Left lung (tissue), 10 donors: Measurements from ENCODE around the gene SLC2A11. TPM values are rescaled to one million over a fixed set of nuclear protein-coding genes. Genes with fewer than 3 reads are reported as not detected.
"Not testable (repeated sequence)": the region's sequence is repeated elsewhere in the genome, so short reads cannot be mapped to it uniquely, and the experiment has no call there.

Experiments
- ATAC-seq: fragments of 200-7000 bp; cut with Tn5 transposase; one replicate; pipeline ENCODE4 v1.9.1; 2020; ENCODE audit warnings: moderate library complexity
- DNase-seq, 4 donors: peaks; one replicate each; pipeline ENCODE4 v3.0.0-alpha.2; 2013 to 2020
- H3K27ac ChIP-seq, 2 donors: fragments of 200-600 bp; sonication (generic) in 1 of 2; one replicate each; pipeline versions ENCODE4 v1.5.0 to v1.8.0; 2020 to 2021
- H3K27me3 ChIP-seq, 2 donors: fragments of 200-600 bp; sonication (generic) in 1 of 2; one replicate each; pipeline versions ENCODE4 v1.5.0 to v1.8.0; 2020 to 2021
- H3K36me3 ChIP-seq, 2 donors: fragments of 200-600 bp; sonication (generic) in 1 of 2; one replicate each; pipeline versions ENCODE4 v1.5.0 to v1.8.0; 2020 to 2021
- H3K4me1 ChIP-seq, 2 donors: fragments of 200-600 bp; one replicate each; pipeline ENCODE4 v1.8.0; 2021
- H3K4me3 ChIP-seq, 2 donors: fragments of 200-600 bp; sonication (generic) in 1 of 2; one replicate each; pipeline versions ENCODE4 v1.5.0 to v1.8.0; 2020 to 2021; ENCODE audit warnings: mild to moderate bottlenecking in 1 of 2
- H3K9me3 ChIP-seq, 2 donors: fragments of 200-600 bp; sonication (generic) in 1 of 2; one replicate each; pipeline versions ENCODE4 v1.5.0 to v1.8.0; 2020 to 2021
- intact Hi-C, 2 donors: fragments of 100-400 bp; cut with DNase I; formaldehyde crosslinking; loops; one replicate each; pipeline versions ENCODE4 v1.11.2 to v1.14.2; 2022
- polyA plus RNA-seq, 6 donors: library from polyadenylated mRNA; unstranded; fragments of 120-200 nt; gene quantifications; one replicate each; pipeline ENCODE4 v1.2.1, GENCODE V29; 2013; ENCODE audit not compliant: insufficient read length in 6 of 6
- total RNA-seq, 2 donors: library from RNA; stranded (reverse); fragmentation: NEBNext Ultra II Directional; extraction: Animal tissue kit (Norgen Biotek cat#: 25700); gene quantifications; one replicate each; pipeline ENCODE4 v1.2.1, GENCODE V29; 2021
- TF ChIP-seq, protein P1 (sequence below), 2 donors: fragments of 200-600 bp; sonication (generic) in 1 of 2; IDR thresholded peaks; one replicate each; pipeline versions ENCODE4 v1.5.0 to v1.8.0; 2021; ENCODE audit warnings: antibody characterized with exemption in 2 of 2
- donor health status: DM: no; HTN: yes; CAD: no.
- donor health status: DM: no; HTN: no; CAD: no.

SLC2A11 gene
- total and polyA plus RNA-seq, 8 donors = 9.9 to 26.7 (median 18.9) TPM

DNA sequence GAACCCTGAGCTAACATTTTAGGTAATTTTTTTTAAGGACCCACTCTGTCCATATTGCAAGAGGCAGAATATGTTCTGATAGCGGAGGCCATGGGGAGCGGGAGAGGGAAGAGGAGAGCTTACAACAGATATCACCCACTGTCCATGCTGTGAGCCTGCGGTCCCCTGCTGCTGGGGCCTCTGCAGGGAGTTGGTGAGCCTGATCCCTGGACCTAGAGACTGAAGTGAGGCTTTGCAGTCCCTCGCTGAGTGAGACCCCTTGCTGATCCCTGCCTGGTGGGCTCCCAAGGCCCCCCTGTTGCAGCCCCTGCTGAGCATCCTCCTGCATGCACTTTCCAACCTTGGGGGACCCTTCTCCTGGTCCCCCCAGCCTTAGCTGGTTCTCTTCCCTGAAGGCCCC lies 49.0 kb downstream of the SLC2A11 start:
- no peak for DNase-seq
- Histone ChIP-seq H3K36me3 (no peaks in the 10 kb centered on the region), H3K4me3 (no peak overlapping the region), H3K27me3 (no peaks in the 10 kb centered on the region), H3K9me3 (no peaks in the 10 kb centered on the region), H3K27ac (no peak overlapping the region), H3K4me1 (no peaks in the 10 kb centered on the region)
- no peak for ATAC-seq
- intact Hi-C loops = no loop called here
- TF ChIP-seq, protein P1, sequence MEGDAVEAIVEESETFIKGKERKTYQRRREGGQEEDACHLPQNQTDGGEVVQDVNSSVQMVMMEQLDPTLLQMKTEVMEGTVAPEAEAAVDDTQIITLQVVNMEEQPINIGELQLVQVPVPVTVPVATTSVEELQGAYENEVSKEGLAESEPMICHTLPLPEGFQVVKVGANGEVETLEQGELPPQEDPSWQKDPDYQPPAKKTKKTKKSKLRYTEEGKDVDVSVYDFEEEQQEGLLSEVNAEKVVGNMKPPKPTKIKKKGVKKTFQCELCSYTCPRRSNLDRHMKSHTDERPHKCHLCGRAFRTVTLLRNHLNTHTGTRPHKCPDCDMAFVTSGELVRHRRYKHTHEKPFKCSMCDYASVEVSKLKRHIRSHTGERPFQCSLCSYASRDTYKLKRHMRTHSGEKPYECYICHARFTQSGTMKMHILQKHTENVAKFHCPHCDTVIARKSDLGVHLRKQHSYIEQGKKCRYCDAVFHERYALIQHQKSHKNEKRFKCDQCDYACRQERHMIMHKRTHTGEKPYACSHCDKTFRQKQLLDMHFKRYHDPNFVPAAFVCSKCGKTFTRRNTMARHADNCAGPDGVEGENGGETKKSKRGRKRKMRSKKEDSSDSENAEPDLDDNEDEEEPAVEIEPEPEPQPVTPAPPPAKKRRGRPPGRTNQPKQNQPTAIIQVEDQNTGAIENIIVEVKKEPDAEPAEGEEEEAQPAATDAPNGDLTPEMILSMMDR (IDR thresholded peaks at IDR 0.05) = no peak

DNA sequence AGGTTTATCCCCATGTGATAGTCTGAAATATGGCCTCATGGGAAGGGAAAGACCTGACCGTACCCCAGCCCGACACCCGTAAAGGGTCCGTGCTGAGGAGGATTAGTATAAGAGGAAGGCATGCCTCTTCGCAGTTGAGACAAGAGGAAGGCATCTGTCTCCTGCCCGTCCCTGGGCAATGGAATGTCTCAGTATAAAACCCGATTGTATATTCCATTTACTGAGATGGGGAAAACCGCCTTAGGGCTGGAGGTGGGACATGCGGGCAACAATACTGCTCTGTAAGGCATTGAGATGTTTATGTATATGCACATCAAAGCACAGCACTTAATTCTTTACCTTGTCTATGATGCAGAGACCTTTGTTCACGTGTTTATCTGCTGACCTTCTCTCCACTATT lies 49.7 kb downstream of the SLC2A11 start:
- H3K27me3 ChIP-seq, ATAC-seq, H3K36me3 ChIP-seq, H3K27ac ChIP-seq, H3K9me3 ChIP-seq, intact Hi-C loops, DNase-seq, H3K4me1 ChIP-seq, H3K4me3 ChIP-seq: not testable (repeated sequence)

DNA sequence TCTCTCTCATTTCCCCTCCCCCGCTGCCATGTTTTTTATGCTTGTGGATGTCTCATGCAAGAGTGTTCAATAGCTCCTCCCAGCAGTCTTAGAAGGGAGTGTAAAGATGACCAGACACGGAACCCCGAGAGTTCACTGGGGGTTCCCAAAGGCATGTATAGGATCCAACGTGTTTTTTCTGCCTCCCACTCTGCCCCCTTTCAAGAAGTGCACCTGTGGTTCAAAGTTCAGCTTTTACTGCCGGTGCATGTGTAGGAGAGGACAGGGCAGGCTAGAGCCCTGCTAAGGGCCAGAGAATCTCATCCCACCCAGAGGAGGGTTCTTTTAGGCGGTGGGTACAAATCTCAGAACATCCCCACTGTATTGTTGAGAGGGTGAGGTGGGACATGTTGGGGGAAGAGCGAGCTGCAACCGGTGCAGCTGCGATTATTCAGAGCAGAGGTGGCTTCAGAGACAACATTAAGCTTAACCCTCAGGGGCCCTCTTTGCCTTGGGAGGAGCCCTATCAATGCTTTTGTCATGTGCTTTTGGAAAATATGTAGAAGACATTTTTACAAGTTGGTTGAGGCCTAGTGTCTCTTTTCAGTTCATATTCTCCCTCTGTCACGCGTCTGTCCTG lies 51.0 kb downstream of the SLC2A11 start:
- Histone ChIP-seq H3K36me3 (no peaks in the 10 kb centered on the region), H3K4me1 (peaks cover 5 to 9% of the 10 kb centered on the region in 2 donors), H3K9me3 (no peaks in the 10 kb centered on the region), H3K27me3 (no peaks in the 10 kb centered on the region), H3K4me3 (no peak overlapping the region), H3K27ac (no peak overlapping the region)
- intact Hi-C loops = no loop called here
- DNase-seq (no peak), ATAC-seq (no peak)
- TF ChIP-seq, protein P1 (IDR thresholded peaks at IDR 0.05) = no peak

DNA sequence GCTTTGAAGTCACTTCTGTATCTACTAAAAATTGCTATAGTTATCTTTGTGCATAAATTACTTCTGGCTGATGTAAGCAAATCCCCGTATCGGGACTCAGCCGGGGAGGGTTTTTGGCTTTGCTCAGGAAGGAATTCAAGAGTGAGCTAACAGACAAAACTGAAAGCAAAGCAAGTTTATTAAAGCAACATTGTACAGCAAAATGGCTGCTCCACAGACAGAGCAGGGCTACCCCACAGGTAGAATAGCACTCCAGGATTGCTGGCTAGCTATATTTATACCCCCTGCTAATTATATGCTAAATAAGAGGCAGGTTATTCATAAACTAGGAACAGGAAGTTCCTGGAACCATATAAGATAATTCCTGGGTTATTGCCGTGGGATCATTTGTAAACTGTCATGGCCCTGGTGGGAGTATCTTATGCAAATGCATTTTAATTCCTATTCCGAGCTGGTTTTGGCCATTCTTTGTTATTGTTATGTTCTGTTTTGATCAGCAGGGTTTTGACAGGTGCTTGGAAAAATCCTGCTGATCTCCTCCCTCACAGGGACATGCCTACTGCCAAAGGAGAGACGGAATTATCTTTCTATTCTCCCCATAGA lies 51.7 kb downstream of the SLC2A11 start:
- TF ChIP-seq, protein P1 (IDR thresholded peaks at IDR 0.05) = no peak
- Histone ChIP-seq H3K4me3 (no peak overlapping the region), H3K36me3 (no peaks in the 10 kb centered on the region), H3K9me3 (no peaks in the 10 kb centered on the region), H3K27me3 (no peaks in the 10 kb centered on the region), H3K27ac (no peak overlapping the region), H3K4me1 (peaks cover 5 to 13% of the 10 kb centered on the region in 2 donors)
- ATAC-seq (no peak), DNase-seq (peak in 2 of 4 donors; percentile 32 to 50)
- intact Hi-C loops = no loop called here

DNA sequence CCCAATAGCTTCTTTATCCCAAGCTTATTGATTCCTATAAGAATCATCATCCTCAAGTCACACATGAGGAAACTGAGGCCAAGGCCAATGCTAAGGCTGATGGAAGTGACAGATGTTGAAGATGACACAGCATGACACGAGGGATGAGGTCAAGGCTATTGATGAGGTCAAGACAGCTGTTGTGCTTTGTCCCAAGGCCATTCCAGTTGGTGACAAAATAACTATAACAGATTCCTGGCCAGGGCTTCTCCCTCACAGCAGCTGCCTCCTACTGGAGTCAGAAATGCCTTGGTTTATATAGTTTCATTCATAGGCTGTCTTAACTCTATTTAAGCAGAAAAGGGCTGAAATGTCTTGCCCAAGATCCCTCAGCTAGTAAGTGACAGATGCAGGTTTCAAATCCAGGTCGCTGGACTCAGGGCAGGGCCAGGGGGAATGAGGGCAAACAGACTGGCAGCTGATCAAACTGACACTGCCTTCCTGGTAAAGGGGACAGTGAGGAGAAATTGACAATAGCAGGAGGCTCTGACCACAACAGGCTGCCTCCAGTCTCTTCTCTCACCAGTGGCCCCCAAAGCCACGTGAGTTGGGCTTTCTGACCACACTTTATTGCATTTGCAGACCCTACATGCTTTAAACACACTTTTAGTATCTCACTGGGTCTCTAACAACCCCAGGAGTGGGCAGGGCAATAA lies 53.0 kb downstream of the SLC2A11 start:
- Histone ChIP-seq H3K4me1 (peaks cover 5 to 15% of the 10 kb centered on the region in 2 donors), H3K36me3 (no peaks in the 10 kb centered on the region), H3K27me3 (no peaks in the 10 kb centered on the region), H3K4me3 (no peak overlapping the region), H3K9me3 (no peaks in the 10 kb centered on the region), H3K27ac (no peak overlapping the region)
- ATAC-seq (no peak), DNase-seq (no peak)
- intact Hi-C loops = no loop called here
- TF ChIP-seq, protein P1 (IDR thresholded peaks at IDR 0.05) = no peak
